ENCODE results near the gene DCBLD1. TPM values are rescaled to one million over a fixed set of nuclear protein-coding genes. Genes with fewer than 3 reads are reported as not detected.

DCBLD1 gene
- total RNA-seq, 1 donor from 2014 or later: 9.1 TPM

GRCh38 chr6:117505311-117505710, 22.8 kb downstream of the DCBLD1 start:
- TF ChIP-seq, protein P1, sequence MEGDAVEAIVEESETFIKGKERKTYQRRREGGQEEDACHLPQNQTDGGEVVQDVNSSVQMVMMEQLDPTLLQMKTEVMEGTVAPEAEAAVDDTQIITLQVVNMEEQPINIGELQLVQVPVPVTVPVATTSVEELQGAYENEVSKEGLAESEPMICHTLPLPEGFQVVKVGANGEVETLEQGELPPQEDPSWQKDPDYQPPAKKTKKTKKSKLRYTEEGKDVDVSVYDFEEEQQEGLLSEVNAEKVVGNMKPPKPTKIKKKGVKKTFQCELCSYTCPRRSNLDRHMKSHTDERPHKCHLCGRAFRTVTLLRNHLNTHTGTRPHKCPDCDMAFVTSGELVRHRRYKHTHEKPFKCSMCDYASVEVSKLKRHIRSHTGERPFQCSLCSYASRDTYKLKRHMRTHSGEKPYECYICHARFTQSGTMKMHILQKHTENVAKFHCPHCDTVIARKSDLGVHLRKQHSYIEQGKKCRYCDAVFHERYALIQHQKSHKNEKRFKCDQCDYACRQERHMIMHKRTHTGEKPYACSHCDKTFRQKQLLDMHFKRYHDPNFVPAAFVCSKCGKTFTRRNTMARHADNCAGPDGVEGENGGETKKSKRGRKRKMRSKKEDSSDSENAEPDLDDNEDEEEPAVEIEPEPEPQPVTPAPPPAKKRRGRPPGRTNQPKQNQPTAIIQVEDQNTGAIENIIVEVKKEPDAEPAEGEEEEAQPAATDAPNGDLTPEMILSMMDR (conservative IDR thresholded peaks at IDR 0.05): no peak
- H3K4me1 Mint-ChIP-seq: peaks cover 16% of the 10 kb centered on the region
- H3K27me3 Mint-ChIP-seq (ENCODE audit: low read depth): no peaks in the 10 kb centered on the region
- H3K4me3 Mint-ChIP-seq: no peak overlapping the region
- no peak for DNase-seq (ENCODE audit: low read depth, low spot score)
- H3K9me3 Mint-ChIP-seq: no peaks in the 10 kb centered on the region
- peaks cover 3% of the 10 kb centered on the region for H3K36me3 Mint-ChIP-seq (ENCODE audit: low read depth)
- H3K27ac Mint-ChIP-seq (ENCODE audit: unreplicated experiment): no peak overlapping the region

GRCh38 chr6:117506180-117506835, 23.8 kb downstream of the DCBLD1 start:
- peaks cover 3% of the 10 kb centered on the region for H3K36me3 Mint-ChIP-seq (ENCODE audit: low read depth)
- no peak for DNase-seq (ENCODE audit: low read depth, low spot score)
- no peaks in the 10 kb centered on the region for H3K9me3 Mint-ChIP-seq
- TF ChIP-seq, protein P1 (conservative IDR thresholded peaks at IDR 0.05): no peak
- peak overlapping the region; percentile 17 for H3K27ac Mint-ChIP-seq (ENCODE audit: unreplicated experiment)
- peaks cover 16% of the 10 kb centered on the region for H3K4me1 Mint-ChIP-seq
- H3K4me3 Mint-ChIP-seq: no peak overlapping the region
- H3K27me3 Mint-ChIP-seq (ENCODE audit: low read depth): no peaks in the 10 kb centered on the region

DNA sequence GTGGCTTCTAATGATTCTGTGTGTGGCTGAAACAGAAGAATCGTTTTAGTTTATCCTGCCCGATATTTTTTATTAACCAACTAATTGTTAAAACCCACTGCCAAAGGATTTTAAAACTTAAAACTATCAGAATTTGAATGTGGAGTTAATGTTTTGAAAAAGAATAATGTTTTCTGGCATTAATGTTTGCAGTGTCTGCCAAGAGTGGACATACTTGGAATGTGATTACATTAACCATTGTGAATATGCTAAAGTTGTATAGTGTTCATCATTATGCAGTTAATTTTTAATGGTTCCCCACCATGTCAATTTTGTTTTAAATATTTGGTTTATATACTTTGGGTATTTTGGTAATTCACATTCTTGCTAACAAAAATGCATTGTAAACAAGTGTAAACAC, 24.4 kb downstream of the DCBLD1 start:
- no peaks in the 10 kb centered on the region for H3K27me3 Mint-ChIP-seq (ENCODE audit: low read depth)
- H3K9me3 Mint-ChIP-seq: no peaks in the 10 kb centered on the region
- H3K27ac Mint-ChIP-seq (ENCODE audit: unreplicated experiment): no peak overlapping the region
- TF ChIP-seq, protein P1 (conservative IDR thresholded peaks at IDR 0.05): no peak
- no peak for DNase-seq (ENCODE audit: low read depth, low spot score)
- no peak overlapping the region for H3K4me3 Mint-ChIP-seq
- peaks cover 3% of the 10 kb centered on the region for H3K36me3 Mint-ChIP-seq (ENCODE audit: low read depth)
- peaks cover 16% of the 10 kb centered on the region for H3K4me1 Mint-ChIP-seq

DNA sequence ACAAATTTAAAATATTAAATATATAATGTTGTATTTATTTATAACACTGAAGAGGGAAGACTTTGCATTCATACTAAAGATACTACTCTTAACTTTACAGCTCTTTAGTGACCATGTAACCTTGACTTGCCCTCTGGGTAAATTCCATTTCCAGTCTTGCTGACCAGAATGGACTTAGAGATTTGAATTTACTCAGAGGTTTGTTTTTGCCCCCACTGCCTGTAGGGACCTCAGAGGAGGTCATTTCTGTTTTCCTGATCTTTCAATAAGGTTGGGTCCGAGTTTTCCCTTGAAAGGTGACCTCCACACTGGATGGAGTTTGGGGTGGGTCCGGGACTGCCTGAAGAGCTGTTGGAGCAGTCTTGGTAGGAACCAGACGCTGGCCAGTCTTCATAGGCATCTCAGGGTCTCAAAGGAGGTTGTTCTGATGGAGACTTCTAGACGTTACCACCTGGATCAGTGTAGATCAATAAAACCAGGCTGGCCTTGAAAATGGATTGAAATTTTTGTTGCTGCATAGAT, 26.0 kb downstream of the DCBLD1 start:
- Mint-ChIP-seq H3K27ac (ENCODE audit: unreplicated experiment) (no peak overlapping the region), H3K9me3 (no peaks in the 10 kb centered on the region), H3K36me3 (ENCODE audit: low read depth) (peaks cover 3% of the 10 kb centered on the region), H3K4me3 (no peak overlapping the region), H3K4me1 (peaks cover 24% of the 10 kb centered on the region), H3K27me3 (ENCODE audit: low read depth) (no peaks in the 10 kb centered on the region)
- TF ChIP-seq, protein P1 (conservative IDR thresholded peaks at IDR 0.05): no peak
- DNase-seq (ENCODE audit: low read depth, low spot score): no peak

DNA sequence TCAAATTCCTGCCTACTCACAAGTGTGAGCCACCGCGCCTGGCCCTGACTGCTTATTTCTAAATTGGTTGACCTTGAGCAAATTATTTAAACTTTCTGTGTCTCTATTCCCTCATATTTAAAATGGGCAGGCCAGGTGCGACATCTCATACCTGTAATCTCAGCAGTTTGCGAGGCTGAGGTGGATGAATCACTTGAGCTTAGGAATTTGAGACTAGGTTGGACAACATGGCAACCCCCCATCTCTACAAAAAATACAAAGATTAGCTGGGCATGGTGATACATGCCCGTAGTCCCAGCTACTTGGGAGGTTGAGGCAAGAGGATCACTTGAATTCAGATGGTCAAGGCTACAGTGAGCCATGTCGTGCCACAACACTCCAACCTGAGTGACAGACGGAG, 26.5 kb downstream of the DCBLD1 start:
- Mint-ChIP-seq H3K9me3 (no peaks in the 10 kb centered on the region), H3K27me3 (ENCODE audit: low read depth) (no peaks in the 10 kb centered on the region), H3K36me3 (ENCODE audit: low read depth) (peaks cover 3% of the 10 kb centered on the region), H3K27ac (ENCODE audit: unreplicated experiment) (no peak overlapping the region), H3K4me3 (no peak overlapping the region), H3K4me1 (peaks cover 24% of the 10 kb centered on the region)
- TF ChIP-seq, protein P1 (conservative IDR thresholded peaks at IDR 0.05): no peak
- DNase-seq (ENCODE audit: low read depth, low spot score): no peak

Data from neural crest cell (in vitro differentiated cells).